Hematopoietic multipotent progenitor cell treated with erythropoietin and hydrocortisone succinate and interleukin-3 and kit ligand, for 6 days (in vitro differentiated cells): ENCODE results near the gene FILIP1L.
"Not testable (repeated sequence)": the region's sequence is repeated elsewhere in the genome, so short reads cannot be mapped to it uniquely, and the experiment has no call there.

Experiments
- DNase-seq: peaks from one replicate; pipeline ENCODE4 v3.0.0-alpha.2; 2015

FILIP1L gene

GRCh38 chr3:100096866-100097265, 17.4 kb downstream of the FILIP1L start:
- DNase-seq, result no peak

DNA sequence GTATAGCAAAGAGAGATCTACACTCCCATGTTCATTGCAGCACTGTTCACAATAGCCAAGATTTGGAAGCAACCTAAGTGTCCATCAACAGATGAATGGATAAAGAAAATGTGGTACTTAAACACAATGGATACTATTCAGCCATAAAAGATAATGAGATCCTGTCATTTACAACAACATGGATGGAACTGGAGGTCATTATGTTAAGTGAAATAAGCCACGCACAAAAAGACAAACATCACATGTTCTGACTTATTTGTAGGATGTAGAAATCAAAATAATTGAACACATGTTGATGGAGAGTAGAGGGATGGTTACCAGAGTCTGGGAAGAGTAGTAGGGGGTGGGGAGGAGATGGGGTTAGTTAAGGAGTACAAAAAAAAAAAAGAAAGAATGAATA, 18.0 kb downstream of the FILIP1L start:
- DNase-seq, result not testable (repeated sequence)

DNA sequence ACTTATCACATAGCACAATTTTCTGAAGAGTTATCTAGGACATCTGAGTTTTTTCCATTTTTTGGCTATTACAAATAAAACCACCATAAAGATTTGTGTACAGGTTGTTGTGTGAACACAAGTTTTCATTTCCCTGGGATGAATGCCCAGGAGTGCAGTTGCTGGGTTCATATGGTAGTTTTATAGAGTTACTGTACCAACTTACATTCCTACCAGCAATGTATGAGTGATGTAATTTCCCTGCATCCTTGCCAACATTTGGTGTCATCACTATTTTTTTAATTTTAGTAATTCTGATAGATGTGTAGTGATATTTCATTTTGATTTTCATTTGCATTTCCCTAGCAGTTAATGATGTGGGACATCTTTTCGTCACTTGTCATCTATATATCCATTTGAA, 20.5 kb downstream of the FILIP1L start:
- DNase-seq, result no peak

GRCh38 chr3:100090669-100091005, 23.7 kb downstream of the FILIP1L start:
- no peak for DNase-seq

DNA sequence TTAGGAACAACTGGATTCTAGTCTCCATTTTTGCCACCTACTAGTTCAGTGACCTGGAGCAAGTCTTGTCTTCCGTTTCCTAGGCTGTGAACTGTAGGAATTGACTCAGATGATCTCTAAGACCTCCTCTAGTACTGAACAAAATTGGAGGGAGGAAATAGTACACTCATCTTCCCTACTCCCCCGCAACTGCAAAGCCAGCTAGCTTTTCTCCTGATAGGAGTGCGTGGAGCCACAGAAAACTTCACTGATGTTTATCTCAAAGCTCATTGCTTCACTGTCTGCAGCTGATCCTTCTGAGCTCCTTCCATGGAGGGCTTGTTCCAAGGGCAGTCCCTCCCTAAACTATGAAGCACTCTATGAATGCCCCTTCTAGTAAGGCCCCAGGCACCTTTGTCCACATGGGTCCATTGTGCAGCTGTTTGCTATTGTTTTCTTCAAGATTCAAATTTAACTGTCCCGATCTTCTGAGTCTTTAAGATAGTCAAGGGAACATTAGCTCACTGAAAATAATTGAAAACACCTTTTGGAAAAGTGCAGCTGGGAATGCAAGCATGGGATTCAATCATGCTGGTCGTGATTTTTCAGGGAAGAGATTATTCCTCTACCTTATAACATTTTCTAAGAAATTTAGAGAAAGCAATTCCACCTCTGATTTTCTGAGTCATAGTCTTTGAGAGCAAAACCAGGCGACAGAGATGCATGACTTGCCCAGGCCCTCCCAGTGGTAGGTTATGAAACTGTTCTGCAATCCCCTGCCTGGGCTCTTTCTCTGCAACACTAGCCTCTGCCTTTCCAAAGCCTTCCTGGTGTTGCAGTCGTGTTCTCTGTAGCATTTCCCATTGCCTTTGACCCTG, 24.3 kb downstream of the FILIP1L start:
- peak; percentile 80 for DNase-seq

DNA sequence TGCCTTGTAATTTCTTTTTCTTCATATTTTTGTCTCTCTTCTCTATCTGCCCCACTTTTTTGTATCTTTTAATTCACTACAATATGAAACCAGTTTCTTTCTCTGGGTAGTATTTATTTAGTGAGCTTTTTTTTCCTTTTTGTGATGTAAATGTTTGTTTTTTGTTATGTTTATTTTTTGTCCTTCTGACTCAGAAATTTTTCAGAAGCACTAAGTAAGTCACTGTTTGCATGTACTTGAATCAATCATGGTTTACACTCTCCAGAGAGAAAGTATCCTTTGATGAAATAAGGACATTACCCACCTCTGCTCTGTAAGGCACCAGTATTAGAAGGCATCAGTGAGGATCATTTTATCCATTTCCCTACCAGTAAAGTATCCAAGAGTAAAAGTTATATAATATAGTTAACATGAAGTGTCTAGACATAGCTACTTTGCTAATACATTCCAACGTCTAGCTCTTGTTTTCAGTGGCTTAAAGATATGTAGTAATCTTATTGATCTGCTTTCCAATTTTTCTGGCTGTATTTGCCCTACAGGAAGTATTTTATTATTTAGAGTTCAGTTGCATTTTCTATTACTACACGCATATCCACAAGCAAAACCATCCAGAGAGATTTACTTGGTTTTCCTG, 25.4 kb downstream of the FILIP1L start:
- no peak for DNase-seq

GRCh38 chr3:100087198-100087597, 27.1 kb downstream of the FILIP1L start:
- DNase-seq, result no peak

GRCh38 chr3:100086401-100086800, 27.9 kb downstream of the FILIP1L start:
- no peak for DNase-seq

GRCh38 chr3:100084100-100084806, 30.0 kb downstream of the FILIP1L start:
- DNase-seq, result peak; percentile 57

GRCh38 chr3:100083209-100083608, 31.1 kb downstream of the FILIP1L start:
- no peak for DNase-seq

DNA sequence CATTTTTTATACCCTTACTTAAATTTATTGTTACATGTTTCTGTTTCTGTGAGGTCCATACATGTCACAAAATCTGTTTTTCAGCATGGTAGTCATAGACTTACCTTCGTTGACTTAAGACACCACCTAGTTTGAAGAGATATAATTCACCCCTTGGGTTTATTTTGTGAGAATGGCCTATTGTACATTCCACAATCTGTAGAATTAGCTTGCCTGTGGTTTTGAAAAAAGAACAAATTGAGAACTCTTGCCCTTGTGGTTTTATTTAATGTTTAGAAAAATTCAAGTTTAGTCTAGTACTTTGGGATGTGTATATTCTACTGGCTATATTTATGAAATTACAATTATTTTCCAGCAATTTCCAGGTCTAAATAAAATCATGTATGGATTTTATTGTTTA, 31.6 kb downstream of the FILIP1L start:
- no peak for DNase-seq

DNA sequence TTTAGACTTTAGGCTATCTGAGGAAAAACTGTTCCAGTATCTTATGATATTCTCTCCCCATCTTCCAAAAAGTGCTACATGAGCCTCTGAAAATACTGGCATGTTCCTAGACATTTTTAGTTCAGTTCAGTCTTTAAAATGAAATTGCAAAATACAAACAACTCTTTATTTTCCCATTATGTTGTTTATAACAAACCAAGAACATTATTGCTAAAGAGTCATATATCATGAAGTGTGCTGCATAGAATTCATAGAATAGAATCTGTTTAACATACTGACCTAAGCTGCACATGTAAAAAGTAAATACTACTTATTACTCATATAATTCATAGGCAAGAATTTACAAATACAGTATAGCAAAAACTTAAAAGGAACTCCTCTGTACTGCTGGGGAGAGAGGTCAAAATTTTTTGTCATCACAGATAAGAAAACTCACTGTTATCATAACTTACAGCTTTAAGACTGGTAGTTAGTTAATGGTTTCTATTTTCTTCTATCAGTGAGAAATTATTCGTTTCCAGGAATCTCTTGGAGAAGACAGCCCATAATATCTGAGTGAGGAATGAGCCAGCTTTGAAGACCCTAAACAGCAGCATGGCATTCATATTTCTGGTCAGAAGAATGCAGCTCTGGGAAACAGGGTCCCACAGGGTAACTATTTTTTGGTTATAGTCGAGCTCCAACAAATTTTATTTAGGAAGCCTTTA, 32.2 kb downstream of the FILIP1L start:
- peak; percentile 67 for DNase-seq

DNA sequence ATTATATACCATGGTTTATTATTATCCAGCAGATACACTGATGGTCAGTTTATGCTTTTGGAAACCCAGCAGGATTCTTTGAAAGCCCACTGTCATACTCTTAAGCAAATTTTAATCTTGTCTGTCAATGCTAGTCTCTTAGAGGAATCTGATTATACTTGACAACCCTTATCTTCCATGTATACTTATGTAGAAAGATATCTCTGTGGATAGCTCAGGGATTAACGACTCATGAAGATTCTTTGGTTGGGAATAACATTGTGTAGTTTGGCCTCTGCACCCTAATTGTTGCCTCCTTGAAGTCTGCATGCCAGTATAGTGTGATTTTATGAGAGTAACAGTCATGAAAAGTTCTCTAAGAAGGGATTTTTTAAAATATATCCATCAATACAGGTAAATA, 33.0 kb downstream of the FILIP1L start:
- DNase-seq, result no peak

GRCh38 chr3:100080573-100080972, 33.7 kb downstream of the FILIP1L start:
- no peak for DNase-seq

- no peak for DNase-seq
Observed at GRCh38 chr3:100079328-100079727, 35.0 kb downstream of the FILIP1L start.

- no peak for DNase-seq
Observed at GRCh38 chr3:100076731-100077529, 37.4 kb downstream of the FILIP1L start.

DNA sequence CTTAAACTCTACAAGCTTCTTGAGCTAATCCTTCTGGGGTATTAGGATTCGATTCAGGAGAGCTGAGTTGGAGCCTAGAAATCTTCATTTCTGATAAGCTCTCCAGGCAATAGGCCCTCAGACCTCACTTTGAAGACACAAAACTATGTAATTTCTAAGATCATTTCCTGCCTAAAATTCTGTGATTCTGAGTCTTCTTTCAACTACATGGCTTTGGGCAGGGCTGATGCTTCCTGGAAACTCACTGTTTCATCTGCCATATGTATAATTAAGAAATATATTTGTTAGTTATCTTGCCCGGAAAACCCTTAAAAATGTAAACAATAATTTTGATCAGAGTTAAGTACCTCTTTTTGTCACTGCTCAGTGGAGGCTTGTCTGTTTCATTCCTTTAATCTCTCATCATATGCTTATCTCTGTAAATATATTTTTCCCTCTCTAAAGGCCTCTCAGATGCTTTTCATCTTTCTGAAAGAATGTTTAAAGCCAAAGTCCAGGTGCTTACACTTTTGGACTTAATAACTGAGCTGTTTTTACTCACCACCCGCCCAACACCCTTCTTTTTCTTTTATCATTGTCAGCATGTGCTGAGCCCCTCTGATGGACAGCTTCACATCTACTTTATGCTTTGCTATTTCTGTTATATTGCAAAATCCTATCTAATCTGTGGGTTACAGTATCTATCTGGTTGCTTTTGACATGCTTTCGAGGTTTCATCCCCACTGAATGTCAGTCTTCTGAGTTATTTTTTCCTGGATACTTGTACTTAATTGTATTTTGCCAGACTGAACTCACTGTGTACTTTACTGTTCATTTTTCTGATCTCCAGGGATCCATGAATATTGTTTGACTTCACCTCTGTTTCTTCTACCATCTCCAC, 38.2 kb downstream of the FILIP1L start:
- peak; percentile 73 for DNase-seq

- DNase-seq, result no peak
Observed at GRCh38 chr3:100075196-100075595, 39.1 kb downstream of the FILIP1L start.

- peak; percentile 50 for DNase-seq
Observed at GRCh38 chr3:100073714-100074307, 40.5 kb downstream of the FILIP1L start.

- no peak for DNase-seq
Observed at GRCh38 chr3:100073049-100073713, 41.1 kb downstream of the FILIP1L start.
